Posterior cingulate gyrus (tissue), 11 donors: ENCODE data around the gene CCR2.

Source experiments
- DNase-seq, 10 donors: peaks; one replicate each; pipeline versions ENCODE4 v3.0.0 to v3.0.0-alpha.2; 2020 to 2021; ENCODE audit warnings: mixed read lengths in 3 of 10
- intact Hi-C: fragments of 100-400 bp; cut with DNase I; formaldehyde crosslinking; loops from one replicate; pipeline ENCODE4 v1.15.1; 2023

Gene CCR2

GRCh38 chr3:46353090-46353489 lies 821 bp upstream of the CCR2 start:
- intact Hi-C loops = no loop called here

GRCh38 chr3:46354478-46354877 lies 567 bp downstream of the CCR2 start:
- no peak for DNase-seq
- intact Hi-C loops = no loop called here

More at GRCh38 chr3:46353090-46353489, 821 bp upstream of the CCR2 start:
- DNase-seq = no peak

- DNase-seq = no peak
- intact Hi-C loops = no loop called here
Observed at GRCh38 chr3:46354984-46355383, 1.1 kb downstream of the CCR2 start.

- no peak for DNase-seq
- intact Hi-C loops = no loop called here
Observed at GRCh38 chr3:46356276-46356675, 2.4 kb downstream of the CCR2 start.

GRCh38 chr3:46356909-46357308 lies 3.0 kb downstream of the CCR2 start:
- intact Hi-C loops = no loop called here
- DNase-seq = no peak

GRCh38 chr3:46358466-46358865 lies 4.6 kb downstream of the CCR2 start:
- intact Hi-C loops = no loop called here
- DNase-seq = no peak

- intact Hi-C loops = no loop called here
- peak in 1 of 10 donors; percentile 24 for DNase-seq
Observed at GRCh38 chr3:46359733-46360493, 6.0 kb downstream of the CCR2 start.

- DNase-seq = no peak
- intact Hi-C loops = no loop called here
Observed at GRCh38 chr3:46360907-46361306, 7.0 kb downstream of the CCR2 start.

- no peak for DNase-seq
- intact Hi-C loops = no loop called here
Observed at GRCh38 chr3:46361408-46362283, 7.7 kb downstream of the CCR2 start.

GRCh38 chr3:46365041-46365440 lies 11.1 kb downstream of the CCR2 start:
- intact Hi-C loops = no loop called here
- no peak for DNase-seq

GRCh38 chr3:46365737-46366524 lies 12.0 kb downstream of the CCR2 start:
- DNase-seq = no peak
- intact Hi-C loops = no loop called here

- DNase-seq = no peak
- intact Hi-C loops = no loop called here
Observed at GRCh38 chr3:46367811-46368210, 13.9 kb downstream of the CCR2 start.

GRCh38 chr3:46368569-46368968 lies 14.7 kb downstream of the CCR2 start:
- intact Hi-C loops = no loop called here
- peak in 6 of 10 donors; percentile 18 to 90 (median 35) for DNase-seq

- DNase-seq = no peak
- intact Hi-C loops = no loop called here
Observed at GRCh38 chr3:46369151-46369550, 15.2 kb downstream of the CCR2 start.

- intact Hi-C loops = loop anchor here (5.0 to 10.0 kb wide), 4 partner anchors 75 to 435 kb away; no protein-coding TSS in a partner anchor
- DNase-seq = no peak
Observed at GRCh38 chr3:46369675-46370132, 15.8 kb downstream of the CCR2 start.

- intact Hi-C loops = loop anchor here (5.0 to 10.0 kb wide), 4 partner anchors 76 to 436 kb away; no protein-coding TSS in a partner anchor
- no peak for DNase-seq
Observed at GRCh38 chr3:46370839-46371518, 17.1 kb downstream of the CCR2 start, which contains the start of gene CCR5. CCR5 (plus strand) TSS chr3:46370946; CDS start chr3:46372903, 1,957 bp downstream.

- intact Hi-C loops = loop anchor here (5.0 to 10.0 kb wide), 4 partner anchors 77 to 437 kb away; no protein-coding TSS in a partner anchor
- DNase-seq = no peak
Observed at GRCh38 chr3:46371519-46372340, 17.8 kb downstream of the CCR2 start.

- DNase-seq = no peak
- intact Hi-C loops = loop anchor here (5.0 to 10.0 kb wide), 4 partner anchors 78 to 438 kb away; no protein-coding TSS in a partner anchor
Observed at GRCh38 chr3:46372492-46373359, 18.8 kb downstream of the CCR2 start.
